HEK293 (cell line): ENCODE measurements around the gene LYPD4.
A peak's percentile ranks its signal among the peaks of the same experiment; 100 is the strongest.

Experiments used
- BCL11A ChIP-seq: fragments of 450-650 bp; formaldehyde crosslinking; IDR thresholded peaks from 2 replicates; pipeline ENCODE4 v1.5.1; 2016; ENCODE audit warnings: low read depth, missing biosample characterization, missing genetic modification characterization
- EGR2 ChIP-seq: fragments of 450-650 bp; formaldehyde crosslinking; IDR thresholded peaks from 2 replicates; pipeline ENCODE4 v1.5.1; 2016; ENCODE audit warnings: low read depth, missing biosample characterization, missing genetic modification characterization
- GLI4 ChIP-seq: fragments of 450-650 bp; formaldehyde crosslinking; IDR thresholded peaks from 2 replicates; pipeline ENCODE4 v1.5.1; 2016; ENCODE audit warnings: missing biosample characterization, missing genetic modification characterization
- GLIS1 ChIP-seq: fragments of 450-650 bp; formaldehyde crosslinking; IDR thresholded peaks from 2 replicates; pipeline ENCODE4 v1.5.1; 2016; ENCODE audit warnings: missing biosample characterization, missing genetic modification characterization
- HOXD13 ChIP-seq: sonication (generic); formaldehyde crosslinking; IDR thresholded peaks from 2 replicates; pipeline ENCODE4 v1.8.0; 2022; ENCODE audit warnings: missing genetic modification reagents, borderline replicate concordance
- IKZF3 ChIP-seq: fragments of 450-650 bp; IDR thresholded peaks from 2 replicates; pipeline ENCODE4 v1.5.0; 2018; ENCODE audit warnings: missing biosample characterization, mild to moderate bottlenecking, missing genetic modification characterization, moderate library complexity
- KLF8 ChIP-seq: fragments of 450-650 bp; formaldehyde crosslinking; IDR thresholded peaks from 2 replicates; pipeline ENCODE4 v1.5.1; 2016; ENCODE audit warnings: missing biosample characterization, missing genetic modification characterization
- ZBTB17 ChIP-seq: fragments of 450-650 bp; formaldehyde crosslinking; IDR thresholded peaks from 2 replicates; pipeline ENCODE4 v1.5.1; 2016; ENCODE audit warnings: missing biosample characterization, missing genetic modification characterization
- ZBTB7A ChIP-seq: fragments of 450-650 bp; formaldehyde crosslinking; IDR thresholded peaks from 2 replicates; pipeline ENCODE4 v1.5.1; 2016; ENCODE audit warnings: low read depth, missing biosample characterization, missing genetic modification characterization
- ZBTB8A ChIP-seq: fragments of 450-650 bp; formaldehyde crosslinking; IDR thresholded peaks from 2 replicates; pipeline ENCODE4 v1.5.1; 2016; ENCODE audit warnings: missing biosample characterization, missing genetic modification characterization
- ZFP3 ChIP-seq: fragments of 450-650 bp; formaldehyde crosslinking; IDR thresholded peaks from 2 replicates; pipeline ENCODE4 v1.5.1; 2016; ENCODE audit warnings: low read depth, missing biosample characterization, missing genetic modification characterization
- ZNF391 ChIP-seq: fragments of 450-650 bp; formaldehyde crosslinking; IDR thresholded peaks from 2 replicates; pipeline ENCODE4 v1.5.1; 2016; ENCODE audit warnings: low read depth, missing biosample characterization, missing genetic modification characterization, borderline replicate concordance
- ZNF561 ChIP-seq: fragments of 450-650 bp; IDR thresholded peaks from 2 replicates; pipeline ENCODE4 v1.5.1; 2018; ENCODE audit warnings: missing biosample characterization, missing genetic modification characterization, borderline replicate concordance
- ZNF600 ChIP-seq: fragments of 450-650 bp; formaldehyde crosslinking; IDR thresholded peaks from 2 replicates; pipeline ENCODE4 v1.5.1; 2016; ENCODE audit warnings: missing biosample characterization, missing genetic modification characterization
- ZNF654 ChIP-seq: fragments of 450-650 bp; formaldehyde crosslinking; IDR thresholded peaks from 2 replicates; pipeline ENCODE4 v1.5.1; 2016; ENCODE audit warnings: low read depth, missing biosample characterization, missing genetic modification characterization
- ZNF777 ChIP-seq: fragments of 450-650 bp; formaldehyde crosslinking; IDR thresholded peaks from 2 replicates; pipeline ENCODE4 v1.5.1; 2017; ENCODE audit warnings: missing biosample characterization, missing genetic modification characterization, borderline replicate concordance
- TF ChIP-seq, protein P1 (sequence below): fragments of 450-650 bp; formaldehyde crosslinking; IDR thresholded peaks from 2 replicates; pipeline ENCODE4 v1.5.1; 2017; ENCODE audit warnings: missing biosample characterization, missing genetic modification characterization
- TF ChIP-seq, protein P2 (sequence below): fragments of 450-650 bp; formaldehyde crosslinking; IDR thresholded peaks from 2 replicates; pipeline ENCODE4 v1.5.1; 2016; ENCODE audit warnings: missing biosample characterization, missing genetic modification characterization, borderline replicate concordance
- TF ChIP-seq, protein P3 (sequence below): fragments of 450-650 bp; formaldehyde crosslinking; IDR thresholded peaks from 2 replicates; pipeline ENCODE4 v1.5.1; 2016; ENCODE audit warnings: missing biosample characterization, missing genetic modification characterization
- TF ChIP-seq, protein P4 (sequence below): fragments of 450-650 bp; IDR thresholded peaks from 2 replicates; pipeline ENCODE4 v1.5.1; 2018; ENCODE audit warnings: missing biosample characterization, mild to moderate bottlenecking, missing genetic modification characterization

Gene LYPD4

DNA sequence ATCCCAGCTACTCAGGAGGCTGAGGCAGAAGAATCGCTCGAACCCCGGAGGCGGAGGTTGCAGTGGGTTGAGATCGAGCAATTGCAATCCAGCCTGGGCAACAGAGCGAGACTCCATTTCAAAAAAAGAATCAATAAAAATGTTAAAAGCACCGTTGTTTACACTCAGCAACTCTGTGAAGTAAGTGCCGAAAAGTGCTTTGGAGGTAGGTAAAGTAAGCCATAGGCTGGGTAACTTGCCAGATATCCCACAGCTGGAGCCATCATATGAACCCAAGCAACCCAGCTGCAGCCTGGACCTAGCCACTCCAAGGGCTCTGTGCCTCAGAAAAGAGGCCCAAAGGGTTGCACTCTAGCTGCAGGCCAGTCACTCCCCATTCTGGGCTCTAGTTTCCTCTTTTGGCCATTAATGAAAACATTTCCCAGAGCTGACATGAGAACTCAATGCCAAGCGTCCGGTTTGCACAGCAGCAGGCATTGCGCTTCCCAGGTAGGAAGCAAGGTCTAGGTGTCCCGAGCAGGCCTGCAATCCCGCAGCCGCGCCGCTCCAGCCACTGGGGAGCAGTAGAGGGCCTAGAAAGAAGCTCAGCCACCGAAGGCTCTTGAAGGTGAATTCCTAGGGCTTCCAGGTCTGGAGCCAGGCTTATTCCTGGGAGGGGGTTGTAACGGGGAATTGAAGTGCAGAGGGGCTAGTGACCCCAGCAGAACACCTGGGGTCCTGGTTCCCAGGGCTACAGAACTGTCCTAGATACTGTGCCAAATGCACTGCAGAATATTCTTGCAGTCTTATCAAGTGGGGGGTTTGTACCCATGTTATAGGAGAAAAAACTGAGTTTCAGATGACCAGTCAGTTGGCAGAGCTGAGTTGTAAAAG lies 28.5 kb upstream of the LYPD4 start (continued):
- no peak for TF ChIP-seq ZFP3
- peak; percentile 96 for TF ChIP-seq ZNF600
- no peak for TF ChIP-seq ZBTB7A (tag by site-specific recombination)
- no peak for TF ChIP-seq GLIS1 (tag by site-specific recombination)
- TF ChIP-seq, protein P1, sequence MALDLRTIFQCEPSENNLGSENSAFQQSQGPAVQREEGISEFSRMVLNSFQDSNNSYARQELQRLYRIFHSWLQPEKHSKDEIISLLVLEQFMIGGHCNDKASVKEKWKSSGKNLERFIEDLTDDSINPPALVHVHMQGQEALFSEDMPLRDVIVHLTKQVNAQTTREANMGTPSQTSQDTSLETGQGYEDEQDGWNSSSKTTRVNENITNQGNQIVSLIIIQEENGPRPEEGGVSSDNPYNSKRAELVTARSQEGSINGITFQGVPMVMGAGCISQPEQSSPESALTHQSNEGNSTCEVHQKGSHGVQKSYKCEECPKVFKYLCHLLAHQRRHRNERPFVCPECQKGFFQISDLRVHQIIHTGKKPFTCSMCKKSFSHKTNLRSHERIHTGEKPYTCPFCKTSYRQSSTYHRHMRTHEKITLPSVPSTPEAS, result no peak
- TF ChIP-seq, protein P2, sequence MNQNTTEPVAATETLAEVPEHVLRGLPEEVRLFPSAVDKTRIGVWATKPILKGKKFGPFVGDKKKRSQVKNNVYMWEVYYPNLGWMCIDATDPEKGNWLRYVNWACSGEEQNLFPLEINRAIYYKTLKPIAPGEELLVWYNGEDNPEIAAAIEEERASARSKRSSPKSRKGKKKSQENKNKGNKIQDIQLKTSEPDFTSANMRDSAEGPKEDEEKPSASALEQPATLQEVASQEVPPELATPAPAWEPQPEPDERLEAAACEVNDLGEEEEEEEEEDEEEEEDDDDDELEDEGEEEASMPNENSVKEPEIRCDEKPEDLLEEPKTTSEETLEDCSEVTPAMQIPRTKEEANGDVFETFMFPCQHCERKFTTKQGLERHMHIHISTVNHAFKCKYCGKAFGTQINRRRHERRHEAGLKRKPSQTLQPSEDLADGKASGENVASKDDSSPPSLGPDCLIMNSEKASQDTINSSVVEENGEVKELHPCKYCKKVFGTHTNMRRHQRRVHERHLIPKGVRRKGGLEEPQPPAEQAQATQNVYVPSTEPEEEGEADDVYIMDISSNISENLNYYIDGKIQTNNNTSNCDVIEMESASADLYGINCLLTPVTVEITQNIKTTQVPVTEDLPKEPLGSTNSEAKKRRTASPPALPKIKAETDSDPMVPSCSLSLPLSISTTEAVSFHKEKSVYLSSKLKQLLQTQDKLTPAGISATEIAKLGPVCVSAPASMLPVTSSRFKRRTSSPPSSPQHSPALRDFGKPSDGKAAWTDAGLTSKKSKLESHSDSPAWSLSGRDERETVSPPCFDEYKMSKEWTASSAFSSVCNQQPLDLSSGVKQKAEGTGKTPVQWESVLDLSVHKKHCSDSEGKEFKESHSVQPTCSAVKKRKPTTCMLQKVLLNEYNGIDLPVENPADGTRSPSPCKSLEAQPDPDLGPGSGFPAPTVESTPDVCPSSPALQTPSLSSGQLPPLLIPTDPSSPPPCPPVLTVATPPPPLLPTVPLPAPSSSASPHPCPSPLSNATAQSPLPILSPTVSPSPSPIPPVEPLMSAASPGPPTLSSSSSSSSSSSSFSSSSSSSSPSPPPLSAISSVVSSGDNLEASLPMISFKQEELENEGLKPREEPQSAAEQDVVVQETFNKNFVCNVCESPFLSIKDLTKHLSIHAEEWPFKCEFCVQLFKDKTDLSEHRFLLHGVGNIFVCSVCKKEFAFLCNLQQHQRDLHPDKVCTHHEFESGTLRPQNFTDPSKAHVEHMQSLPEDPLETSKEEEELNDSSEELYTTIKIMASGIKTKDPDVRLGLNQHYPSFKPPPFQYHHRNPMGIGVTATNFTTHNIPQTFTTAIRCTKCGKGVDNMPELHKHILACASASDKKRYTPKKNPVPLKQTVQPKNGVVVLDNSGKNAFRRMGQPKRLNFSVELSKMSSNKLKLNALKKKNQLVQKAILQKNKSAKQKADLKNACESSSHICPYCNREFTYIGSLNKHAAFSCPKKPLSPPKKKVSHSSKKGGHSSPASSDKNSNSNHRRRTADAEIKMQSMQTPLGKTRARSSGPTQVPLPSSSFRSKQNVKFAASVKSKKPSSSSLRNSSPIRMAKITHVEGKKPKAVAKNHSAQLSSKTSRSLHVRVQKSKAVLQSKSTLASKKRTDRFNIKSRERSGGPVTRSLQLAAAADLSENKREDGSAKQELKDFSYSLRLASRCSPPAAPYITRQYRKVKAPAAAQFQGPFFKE, result no peak
- TF ChIP-seq EGR2 (tag by site-specific recombination), result no peak
- TF ChIP-seq ZNF391 (tag by site-specific recombination), result no peak
- TF ChIP-seq, protein P3, sequence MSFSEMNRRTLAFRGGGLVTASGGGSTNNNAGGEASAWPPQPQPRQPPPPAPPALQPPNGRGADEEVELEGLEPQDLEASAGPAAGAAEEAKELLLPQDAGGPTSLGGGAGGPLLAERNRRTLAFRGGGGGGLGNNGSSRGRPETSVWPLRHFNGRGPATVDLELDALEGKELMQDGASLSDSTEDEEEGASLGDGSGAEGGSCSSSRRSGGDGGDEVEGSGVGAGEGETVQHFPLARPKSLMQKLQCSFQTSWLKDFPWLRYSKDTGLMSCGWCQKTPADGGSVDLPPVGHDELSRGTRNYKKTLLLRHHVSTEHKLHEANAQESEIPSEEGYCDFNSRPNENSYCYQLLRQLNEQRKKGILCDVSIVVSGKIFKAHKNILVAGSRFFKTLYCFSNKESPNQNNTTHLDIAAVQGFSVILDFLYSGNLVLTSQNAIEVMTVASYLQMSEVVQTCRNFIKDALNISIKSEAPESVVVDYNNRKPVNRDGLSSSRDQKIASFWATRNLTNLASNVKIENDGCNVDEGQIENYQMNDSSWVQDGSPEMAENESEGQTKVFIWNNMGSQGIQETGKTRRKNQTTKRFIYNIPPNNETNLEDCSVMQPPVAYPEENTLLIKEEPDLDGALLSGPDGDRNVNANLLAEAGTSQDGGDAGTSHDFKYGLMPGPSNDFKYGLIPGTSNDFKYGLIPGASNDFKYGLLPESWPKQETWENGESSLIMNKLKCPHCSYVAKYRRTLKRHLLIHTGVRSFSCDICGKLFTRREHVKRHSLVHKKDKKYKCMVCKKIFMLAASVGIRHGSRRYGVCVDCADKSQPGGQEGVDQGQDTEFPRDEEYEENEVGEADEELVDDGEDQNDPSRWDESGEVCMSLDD (tag by site-specific recombination), result no peak; the same call in 1 of the 2 replicates
- TF ChIP-seq HOXD13, result no peak
- TF ChIP-seq ZBTB17 (tag by site-specific recombination), result peak; percentile 88
- no peak for TF ChIP-seq GLI4 (tag by site-specific recombination)
- TF ChIP-seq ZNF561 (tag by site-specific recombination), result no peak
- TF ChIP-seq ZNF777, result no peak
- peak; percentile 85 for TF ChIP-seq ZBTB8A (tag by site-specific recombination)
- TF ChIP-seq IKZF3 (tag by site-specific recombination), result peak; percentile 97
- TF ChIP-seq ZNF654 (tag by site-specific recombination), result peak; percentile 74
- TF ChIP-seq BCL11A (tag by site-specific recombination), result peak; percentile 74
- TF ChIP-seq, protein P4, sequence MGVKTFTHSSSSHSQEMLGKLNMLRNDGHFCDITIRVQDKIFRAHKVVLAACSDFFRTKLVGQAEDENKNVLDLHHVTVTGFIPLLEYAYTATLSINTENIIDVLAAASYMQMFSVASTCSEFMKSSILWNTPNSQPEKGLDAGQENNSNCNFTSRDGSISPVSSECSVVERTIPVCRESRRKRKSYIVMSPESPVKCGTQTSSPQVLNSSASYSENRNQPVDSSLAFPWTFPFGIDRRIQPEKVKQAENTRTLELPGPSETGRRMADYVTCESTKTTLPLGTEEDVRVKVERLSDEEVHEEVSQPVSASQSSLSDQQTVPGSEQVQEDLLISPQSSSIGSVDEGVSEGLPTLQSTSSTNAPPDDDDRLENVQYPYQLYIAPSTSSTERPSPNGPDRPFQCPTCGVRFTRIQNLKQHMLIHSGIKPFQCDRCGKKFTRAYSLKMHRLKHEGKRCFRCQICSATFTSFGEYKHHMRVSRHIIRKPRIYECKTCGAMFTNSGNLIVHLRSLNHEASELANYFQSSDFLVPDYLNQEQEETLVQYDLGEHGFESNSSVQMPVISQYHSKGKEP (tag by site-specific recombination), result peak; percentile 89
- no peak; the same call in none of the 2 replicates for TF ChIP-seq KLF8 (tag by site-specific recombination)
